GM19328 (cell line): ENCODE data around the gene NCKAP5.

Source experiments
- ATAC-seq: cut with Tn5 transposase; IDR thresholded peaks from one replicate; pipeline ENCODE4 v1.9.1; 2021; ENCODE audit warnings: mild to moderate bottlenecking, moderate library complexity; ENCODE audit not compliant: unreplicated experiment

NCKAP5 gene

GRCh38 chr2:133498662-133499585 is 69.3 kb downstream of the NCKAP5 start:
- peak; percentile 55 for ATAC-seq

- no peak for ATAC-seq
Measured at GRCh38 chr2:133497951-133498565, 70.2 kb downstream of the NCKAP5 start.

GRCh38 chr2:133497270-133497893 is 70.9 kb downstream of the NCKAP5 start:
- ATAC-seq: no peak

GRCh38 chr2:133496501-133497269 is 71.6 kb downstream of the NCKAP5 start:
- no peak for ATAC-seq

GRCh38 chr2:133495226-133495625 is 73.0 kb downstream of the NCKAP5 start:
- ATAC-seq: no peak

- ATAC-seq: no peak
Measured at GRCh38 chr2:133492719-133493380, 75.4 kb downstream of the NCKAP5 start.

- no peak for ATAC-seq
Measured at GRCh38 chr2:133490411-133490980, 77.8 kb downstream of the NCKAP5 start.

GRCh38 chr2:133489641-133490410 is 78.4 kb downstream of the NCKAP5 start:
- ATAC-seq: no peak

- ATAC-seq: no peak
Measured at GRCh38 chr2:133489146-133489545, 79.1 kb downstream of the NCKAP5 start.

- ATAC-seq: no peak
Measured at GRCh38 chr2:133486771-133487191, 81.5 kb downstream of the NCKAP5 start.

GRCh38 chr2:133485868-133486267 is 82.4 kb downstream of the NCKAP5 start:
- no peak for ATAC-seq

- no peak for ATAC-seq
Measured at GRCh38 chr2:133484784-133485183, 83.5 kb downstream of the NCKAP5 start.

- ATAC-seq: no peak
Measured at GRCh38 chr2:133484106-133484505, 84.2 kb downstream of the NCKAP5 start.

GRCh38 chr2:133483181-133483580 is 85.1 kb downstream of the NCKAP5 start:
- ATAC-seq: no peak

GRCh38 chr2:133480707-133481429 is 87.4 kb downstream of the NCKAP5 start:
- ATAC-seq: no peak

- no peak for ATAC-seq
Measured at GRCh38 chr2:133477616-133477990, 90.7 kb downstream of the NCKAP5 start.

- ATAC-seq: no peak
Measured at GRCh38 chr2:133476931-133477615, 91.2 kb downstream of the NCKAP5 start.

GRCh38 chr2:133476286-133476685 is 92.0 kb downstream of the NCKAP5 start:
- no peak for ATAC-seq
